Activated CD4-positive, alpha-beta T cell treated with anti-CD3 and anti-CD28 coated beads, Interleukin-2, amount 50 U/mL, for 24 hours (primary cell): ENCODE measurements around the gene PMCH.
"Not testable (repeated sequence)": the region's sequence is repeated elsewhere in the genome, so short reads cannot be mapped to it uniquely, and the experiment has no call there.

Source experiments
- DNase-seq, 2 donors: peaks; one replicate each; pipeline ENCODE4 v3.0.0-alpha.2; 2020; ENCODE audit warnings: low read depth in 1 of 2, low spot score in 1 of 2

PMCH gene

DNA sequence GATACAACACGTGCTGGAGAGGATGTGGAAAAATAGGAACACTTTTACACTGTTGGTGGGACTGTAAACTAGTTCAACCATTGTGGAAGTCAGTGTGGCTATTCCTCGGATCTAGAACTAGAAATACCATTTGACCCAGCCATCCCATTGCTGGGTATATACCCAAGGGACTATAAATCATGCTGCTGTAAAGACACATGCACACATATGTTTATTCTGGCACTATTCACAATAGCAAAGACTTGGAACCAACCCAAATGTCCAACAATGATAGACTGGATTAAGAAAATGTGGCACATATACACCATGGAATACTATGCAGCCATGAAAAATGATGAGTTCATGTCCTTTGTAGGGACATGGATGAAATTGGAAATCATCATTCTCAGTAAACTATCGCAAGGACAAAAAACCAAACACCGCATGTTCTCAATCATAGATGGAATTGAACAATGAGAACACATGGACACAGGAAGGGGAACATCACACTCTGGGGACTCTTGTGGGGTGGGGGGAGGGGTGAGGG is 50.5 kb downstream of the PMCH start:
- DNase-seq, result not testable (repeated sequence)
